Activated CD4-positive, alpha-beta T cell treated with anti-CD3 and anti-CD28 coated beads, Interleukin-2, amount 10 ng/mL, durations not matched to agents 7 days and 5 days (primary cell): ENCODE measurements around the gene PAPPA. TPM values are rescaled to one million over a fixed set of nuclear protein-coding genes. Genes with fewer than 3 reads are reported as not detected.

Experiments
- CTCF ChIA-PET: fragments of 350-600 bp; sonication (Branson Sonifier 250); formaldehyde crosslinking; loops from one replicate; lab custom pipeline; 2021; ENCODE audit warnings: antibody characterized with exemption; lab: Charles Lee
- POLR2A ChIA-PET: fragments of 350-600 bp; sonication (Branson Sonifier 250); formaldehyde crosslinking; loops from one replicate; lab custom pipeline; 2021; ENCODE audit warnings: antibody characterized with exemption; lab: Charles Lee
- DNase-seq: peaks from one replicate; pipeline ENCODE4 v3.0.0-alpha.2; 2020
- H3K27ac Mint-ChIP-seq: one replicate; pipeline ENCODE4 v1.8.0; 2021; ENCODE audit warnings: mild to moderate bottlenecking, moderate library complexity, mixed read lengths
- H3K27me3 Mint-ChIP-seq: one replicate; pipeline ENCODE4 v1.8.0; 2021; ENCODE audit warnings: mixed read lengths
- H3K36me3 Mint-ChIP-seq: one replicate; pipeline ENCODE4 v1.8.0; 2021; ENCODE audit warnings: low read depth, mixed read lengths
- H3K4me1 Mint-ChIP-seq: one replicate; pipeline ENCODE4 v1.8.0; 2021; ENCODE audit warnings: mixed read lengths
- H3K4me3 Mint-ChIP-seq: one replicate; pipeline ENCODE4 v1.8.0; 2021; ENCODE audit warnings: mild to moderate bottlenecking, moderate library complexity, mixed read lengths
- H3K9me3 Mint-ChIP-seq: one replicate; pipeline ENCODE4 v1.8.0; 2021; ENCODE audit warnings: mixed read lengths
- total RNA-seq, 2 experiments: library from RNA; stranded (reverse); gene quantifications; one replicate each; pipeline ENCODE4 v1.2.3, GENCODE V29; 2021

PAPPA gene
- total RNA-seq, 2 experiments from 2014 or later = not detected

GRCh38 chr9:116236979-116237378 lies 83.4 kb downstream of the PAPPA start:
- ChIA-PET POLR2A (no interaction called here), CTCF (no interaction called here)
- no peaks in the 10 kb centered on the region for H3K27me3 Mint-ChIP-seq
- H3K36me3 Mint-ChIP-seq = no peaks in the 10 kb centered on the region
- no peak overlapping the region for H3K4me3 Mint-ChIP-seq
- no peaks in the 10 kb centered on the region for H3K9me3 Mint-ChIP-seq
- H3K27ac Mint-ChIP-seq = no peak overlapping the region
- no peak for DNase-seq
- H3K4me1 Mint-ChIP-seq = no peaks in the 10 kb centered on the region

- H3K27ac Mint-ChIP-seq = no peak overlapping the region
Measured at GRCh38 chr9:116237456-116237855, 83.9 kb downstream of the PAPPA start.

GRCh38 chr9:116238225-116238624 lies 84.6 kb downstream of the PAPPA start:
- no peaks in the 10 kb centered on the region for H3K36me3 Mint-ChIP-seq
- H3K4me3 Mint-ChIP-seq = no peak overlapping the region
- no peaks in the 10 kb centered on the region for H3K4me1 Mint-ChIP-seq
- H3K27me3 Mint-ChIP-seq = no peaks in the 10 kb centered on the region
- ChIA-PET POLR2A (no interaction called here), CTCF (no interaction called here)
- no peak for DNase-seq
- no peaks in the 10 kb centered on the region for H3K9me3 Mint-ChIP-seq
- no peak overlapping the region for H3K27ac Mint-ChIP-seq

More at GRCh38 chr9:116237456-116237855, 83.9 kb downstream of the PAPPA start:
- Mint-ChIP-seq H3K36me3 (no peaks in the 10 kb centered on the region), H3K4me1 (no peaks in the 10 kb centered on the region), H3K9me3 (no peaks in the 10 kb centered on the region), H3K27me3 (no peaks in the 10 kb centered on the region), H3K4me3 (no peak overlapping the region)
- ChIA-PET CTCF (no interaction called here), POLR2A (no interaction called here)
- DNase-seq = no peak

GRCh38 chr9:116238776-116239340 lies 85.3 kb downstream of the PAPPA start:
- ChIA-PET CTCF (no interaction called here), POLR2A (no interaction called here)

GRCh38 chr9:116243708-116244107 lies 90.1 kb downstream of the PAPPA start:
- Mint-ChIP-seq H3K4me3 (no peak overlapping the region), H3K27ac (no peak overlapping the region), H3K4me1 (no peaks in the 10 kb centered on the region), H3K9me3 (no peaks in the 10 kb centered on the region), H3K36me3 (no peaks in the 10 kb centered on the region), H3K27me3 (no peaks in the 10 kb centered on the region)
- no peak for DNase-seq
- POLR2A ChIA-PET = no interaction called here
- CTCF ChIA-PET = no interaction called here

More at GRCh38 chr9:116238776-116239340, 85.3 kb downstream of the PAPPA start:
- Mint-ChIP-seq H3K4me3 (no peak overlapping the region), H3K27me3 (no peaks in the 10 kb centered on the region), H3K36me3 (no peaks in the 10 kb centered on the region), H3K27ac (no peak overlapping the region), H3K4me1 (no peaks in the 10 kb centered on the region), H3K9me3 (no peaks in the 10 kb centered on the region)
- DNase-seq = no peak

- H3K9me3 Mint-ChIP-seq = no peaks in the 10 kb centered on the region
- H3K27ac Mint-ChIP-seq = no peak overlapping the region
- no peaks in the 10 kb centered on the region for H3K27me3 Mint-ChIP-seq
- ChIA-PET POLR2A (no interaction called here), CTCF (no interaction called here)
- no peaks in the 10 kb centered on the region for H3K36me3 Mint-ChIP-seq
- no peaks in the 10 kb centered on the region for H3K4me1 Mint-ChIP-seq
- no peak overlapping the region for H3K4me3 Mint-ChIP-seq
- no peak for DNase-seq
Measured at GRCh38 chr9:116247284-116247683, 93.7 kb downstream of the PAPPA start.

GRCh38 chr9:116247791-116248374 lies 94.3 kb downstream of the PAPPA start:
- no peak for DNase-seq
- Mint-ChIP-seq H3K4me3 (no peak overlapping the region), H3K9me3 (no peaks in the 10 kb centered on the region), H3K36me3 (no peaks in the 10 kb centered on the region), H3K27ac (no peak overlapping the region), H3K4me1 (no peaks in the 10 kb centered on the region), H3K27me3 (no peaks in the 10 kb centered on the region)
- ChIA-PET POLR2A (no interaction called here), CTCF (no interaction called here)

GRCh38 chr9:116250891-116251290 lies 97.3 kb downstream of the PAPPA start:
- Mint-ChIP-seq H3K4me3 (no peak overlapping the region), H3K36me3 (no peaks in the 10 kb centered on the region), H3K27me3 (no peaks in the 10 kb centered on the region), H3K4me1 (no peaks in the 10 kb centered on the region), H3K9me3 (no peaks in the 10 kb centered on the region), H3K27ac (no peak overlapping the region)
- POLR2A ChIA-PET = no interaction called here
- CTCF ChIA-PET = no interaction called here
- DNase-seq = no peak

GRCh38 chr9:116251366-116251765 lies 97.8 kb downstream of the PAPPA start:
- no peaks in the 10 kb centered on the region for H3K27me3 Mint-ChIP-seq
- POLR2A ChIA-PET = no interaction called here
- H3K9me3 Mint-ChIP-seq = no peaks in the 10 kb centered on the region
- H3K36me3 Mint-ChIP-seq = no peaks in the 10 kb centered on the region
- H3K27ac Mint-ChIP-seq = no peak overlapping the region
- CTCF ChIA-PET = no interaction called here
- H3K4me1 Mint-ChIP-seq = no peaks in the 10 kb centered on the region
- H3K4me3 Mint-ChIP-seq = no peak overlapping the region
- no peak for DNase-seq

GRCh38 chr9:116260531-116260930 lies 106.9 kb downstream of the PAPPA start:
- POLR2A ChIA-PET = no interaction called here
- H3K9me3 Mint-ChIP-seq = no peaks in the 10 kb centered on the region

GRCh38 chr9:116262448-116262847 lies 108.9 kb downstream of the PAPPA start:
- no peaks in the 10 kb centered on the region for H3K4me1 Mint-ChIP-seq
- no peak overlapping the region for H3K27ac Mint-ChIP-seq
- ChIA-PET POLR2A (no interaction called here), CTCF (interaction anchor here (0.6 kb wide), 1 partner anchor 459 kb away, joined by 4 read pairs; no protein-coding TSS in a partner anchor)
- H3K27me3 Mint-ChIP-seq = no peaks in the 10 kb centered on the region
- no peaks in the 10 kb centered on the region for H3K9me3 Mint-ChIP-seq
- no peak for DNase-seq
- no peaks in the 10 kb centered on the region for H3K36me3 Mint-ChIP-seq
- H3K4me3 Mint-ChIP-seq = no peak overlapping the region

More at GRCh38 chr9:116260531-116260930, 106.9 kb downstream of the PAPPA start:
- H3K4me3 Mint-ChIP-seq = no peak overlapping the region
- no peak overlapping the region for H3K27ac Mint-ChIP-seq
- no peaks in the 10 kb centered on the region for H3K36me3 Mint-ChIP-seq
- CTCF ChIA-PET = interaction anchor here (1.1 kb wide), 1 partner anchor 12 kb away, joined by 3 read pairs; no protein-coding TSS in a partner anchor
- no peaks in the 10 kb centered on the region for H3K4me1 Mint-ChIP-seq
- no peaks in the 10 kb centered on the region for H3K27me3 Mint-ChIP-seq
- no peak for DNase-seq

- Mint-ChIP-seq H3K4me3 (no peak overlapping the region), H3K9me3 (no peaks in the 10 kb centered on the region), H3K4me1 (no peaks in the 10 kb centered on the region), H3K27ac (no peak overlapping the region), H3K27me3 (no peaks in the 10 kb centered on the region), H3K36me3 (no peaks in the 10 kb centered on the region)
- no peak for DNase-seq
- POLR2A ChIA-PET = no interaction called here
- CTCF ChIA-PET = no interaction called here
Measured at GRCh38 chr9:116264361-116264760, 110.8 kb downstream of the PAPPA start.

- POLR2A ChIA-PET = no interaction called here
- Mint-ChIP-seq H3K4me1 (no peaks in the 10 kb centered on the region), H3K27ac (no peak overlapping the region), H3K27me3 (no peaks in the 10 kb centered on the region), H3K9me3 (no peaks in the 10 kb centered on the region), H3K36me3 (no peaks in the 10 kb centered on the region), H3K4me3 (no peak overlapping the region)
- CTCF ChIA-PET = no interaction called here
- DNase-seq = no peak
Measured at GRCh38 chr9:116267021-116267420, 113.4 kb downstream of the PAPPA start.

GRCh38 chr9:116269250-116269649 lies 115.7 kb downstream of the PAPPA start:
- H3K4me1 Mint-ChIP-seq = no peaks in the 10 kb centered on the region
- H3K9me3 Mint-ChIP-seq = no peaks in the 10 kb centered on the region
- no peak for DNase-seq
- H3K27me3 Mint-ChIP-seq = no peaks in the 10 kb centered on the region
- no peak overlapping the region for H3K4me3 Mint-ChIP-seq
- CTCF ChIA-PET = no interaction called here
- H3K27ac Mint-ChIP-seq = no peak overlapping the region
- no peaks in the 10 kb centered on the region for H3K36me3 Mint-ChIP-seq
- POLR2A ChIA-PET = no interaction called here
